Inferior parietal cortex (tissue), 1 donor: ENCODE results near the gene EPS15.
A peak's percentile ranks its signal among the peaks of the same experiment; 100 is the strongest.
"Not testable (repeated sequence)": the region's sequence is repeated elsewhere in the genome, so short reads cannot be mapped to it uniquely, and the experiment has no call there.

ENCODE experiments used
- DNase-seq: peaks from one replicate; pipeline ENCODE4 v3.0.0-alpha.2; 2016; ENCODE audit errors: extremely low spot score

Gene EPS15

DNA sequence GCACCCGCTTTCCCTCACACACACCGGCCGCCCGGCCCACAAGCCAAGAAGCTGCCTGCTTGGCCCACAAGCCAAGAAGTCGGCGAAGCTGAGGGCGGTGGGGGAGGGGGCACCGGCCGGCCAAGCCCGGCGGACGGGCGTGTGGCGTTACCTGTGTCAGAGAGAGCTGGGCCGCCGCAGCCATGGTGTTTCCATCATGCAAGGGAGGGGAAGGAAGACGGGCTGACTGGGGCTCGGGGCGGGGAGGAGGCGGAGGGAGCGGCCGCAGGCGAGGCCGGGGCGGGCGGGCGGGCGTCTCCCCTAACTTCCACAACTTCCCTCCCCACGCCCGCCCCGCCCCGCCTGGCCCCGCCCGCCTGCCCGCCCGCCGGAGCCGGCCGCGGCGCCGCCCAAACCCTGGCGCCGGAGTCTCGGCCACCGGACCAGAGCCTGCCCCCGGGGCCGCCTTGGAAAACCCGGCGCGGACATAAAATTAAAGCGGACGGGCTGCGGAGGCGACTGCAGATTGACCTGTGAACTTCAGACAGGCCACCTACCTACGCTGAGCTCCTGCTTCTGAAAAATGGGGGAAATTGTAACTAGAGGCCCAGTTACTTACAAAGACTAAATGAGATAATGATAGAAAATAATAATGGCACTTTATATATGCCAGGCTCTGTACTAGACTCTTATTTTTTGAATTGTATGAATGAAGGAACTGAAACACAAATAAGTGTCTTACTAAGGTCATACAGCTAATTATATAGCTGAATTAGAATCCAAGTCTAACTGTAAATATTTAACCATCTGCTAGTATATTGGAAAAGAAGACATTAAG, at the start of gene EPS15:
TSS of gene EPS15 (minus strand) at position 219 of the 817 bp plus-strand sequence. CDS start at position 184, 35 bp downstream.
- DNase-seq, result peak; percentile 59

DNA sequence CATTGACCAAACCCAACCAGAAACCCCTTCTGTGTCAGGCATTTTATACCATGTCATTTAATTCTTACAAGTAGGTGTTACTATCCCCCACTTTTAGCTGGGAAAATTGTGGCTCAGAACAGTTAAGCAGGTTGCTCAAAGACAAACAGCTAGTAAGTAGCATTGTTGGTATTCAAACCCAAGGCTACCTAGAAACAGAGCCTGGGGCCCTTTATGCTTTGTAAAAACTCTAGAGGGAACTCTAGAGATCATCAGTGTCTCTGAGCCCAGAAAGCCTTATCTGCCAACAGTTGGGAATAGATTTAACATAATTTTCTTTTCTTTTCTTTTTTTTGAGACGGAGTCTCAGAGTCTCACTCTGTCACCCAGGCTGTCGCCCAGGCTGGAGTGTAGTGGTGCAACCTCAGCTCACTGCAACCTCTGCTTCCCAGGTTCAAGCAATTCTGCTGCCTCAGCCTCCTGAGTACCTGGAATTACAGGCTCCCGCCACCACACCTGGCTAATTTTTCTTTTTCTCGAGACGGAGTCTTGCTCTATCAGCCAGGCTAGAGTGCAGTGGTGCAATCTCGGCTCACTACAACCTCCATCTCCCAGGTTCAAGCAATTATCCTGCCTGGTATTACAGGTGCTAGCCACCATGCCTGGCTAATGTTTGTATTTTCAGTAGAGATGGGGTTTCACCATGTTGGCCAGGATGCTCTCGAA, 49.3 kb upstream of the EPS15 start:
- no peak for DNase-seq

DNA sequence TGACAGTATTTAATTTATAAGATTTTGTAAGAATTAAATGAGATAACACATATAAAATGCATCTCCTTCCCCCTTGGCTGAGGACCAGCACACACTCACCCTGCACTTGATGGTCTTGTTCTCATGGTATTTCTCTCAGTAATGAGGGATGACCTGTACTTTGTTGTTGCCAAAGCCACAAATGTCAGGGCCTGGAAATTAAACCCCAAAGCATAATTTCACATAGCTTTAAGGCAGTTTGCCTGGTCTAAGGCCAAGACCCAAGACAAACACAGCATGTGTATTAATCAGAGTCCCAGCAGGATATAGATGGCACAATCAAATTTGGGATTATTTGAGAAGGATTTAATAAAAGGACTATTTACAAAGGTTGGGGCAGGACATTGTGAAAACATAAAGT, 48.6 kb upstream of the EPS15 start:
- DNase-seq, result no peak

GRCh38 chr1:51566260-51566659, 47.2 kb upstream of the EPS15 start:
- no peak for DNase-seq

DNA sequence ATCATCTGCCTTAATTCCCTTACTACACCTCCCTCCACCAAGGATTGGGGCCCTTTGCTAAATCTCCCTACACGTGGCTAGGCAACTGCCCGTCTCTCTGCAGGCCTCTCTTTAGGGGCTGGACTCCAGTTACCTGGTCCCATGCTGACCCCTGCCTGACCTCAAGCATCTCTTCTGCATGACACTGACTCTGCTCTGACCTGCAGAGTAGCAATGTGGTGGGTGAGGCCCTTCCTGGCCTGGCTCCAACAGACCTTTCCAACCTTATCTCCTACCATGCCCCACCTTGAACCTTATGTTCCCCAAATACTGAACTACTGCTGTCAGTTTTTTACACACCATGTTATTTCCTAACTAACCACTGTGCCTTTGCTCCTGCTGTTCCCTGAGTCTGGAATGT, 45.9 kb upstream of the EPS15 start:
- DNase-seq, result no peak

DNA sequence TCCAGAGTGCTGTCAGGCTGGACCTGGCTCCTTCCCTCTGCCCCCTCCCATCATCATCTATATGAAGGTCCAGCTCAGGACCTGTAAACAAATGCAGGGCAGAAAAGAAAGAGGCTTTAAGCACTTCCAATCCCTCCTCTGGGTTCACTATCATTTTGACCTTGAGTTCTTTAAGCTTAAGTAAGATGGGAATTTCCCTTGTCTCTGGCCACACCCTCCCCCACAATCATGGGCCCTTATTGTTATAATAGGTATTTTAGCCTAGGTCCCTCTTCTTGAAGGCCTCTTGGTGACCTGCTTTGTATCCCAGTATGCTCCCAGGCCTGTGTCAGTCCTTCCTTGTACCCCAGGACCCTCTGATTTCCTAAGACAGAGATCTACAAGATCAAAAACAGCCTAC, 45.1 kb upstream of the EPS15 start:
- DNase-seq, result no peak

GRCh38 chr1:51561702-51562101, 42.6 kb upstream of the EPS15 start:
- DNase-seq, result no peak

GRCh38 chr1:51560895-51561294, 41.8 kb upstream of the EPS15 start:
- not testable (repeated sequence) for DNase-seq

- no peak for DNase-seq
Measured at GRCh38 chr1:51560034-51560433, 41.0 kb upstream of the EPS15 start.

- no peak for DNase-seq
Measured at GRCh38 chr1:51559501-51559900, 40.4 kb upstream of the EPS15 start.

DNA sequence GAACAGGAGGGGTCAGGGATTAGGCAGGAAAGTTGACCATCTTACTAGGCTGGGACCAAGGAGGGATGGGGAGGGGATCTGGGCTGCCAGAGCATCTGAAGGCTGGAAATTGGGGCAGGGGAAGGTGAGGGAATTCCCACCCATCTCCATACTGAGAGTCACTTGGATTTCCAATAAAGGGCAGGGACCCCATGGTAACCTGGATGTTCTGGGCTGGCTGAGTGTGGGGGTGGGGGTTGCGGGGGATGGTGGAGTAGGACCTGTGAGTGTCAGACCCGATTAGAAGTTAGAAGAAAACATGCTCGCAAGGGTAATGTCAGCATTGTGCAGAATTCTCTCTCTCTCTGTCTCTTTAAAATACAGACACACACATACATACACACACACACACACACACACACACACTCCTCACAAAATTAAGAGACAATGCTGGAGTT, 40.0 kb upstream of the EPS15 start:
- DNase-seq, result no peak

- no peak for DNase-seq
Measured at GRCh38 chr1:51558375-51558924, 39.4 kb upstream of the EPS15 start.

DNA sequence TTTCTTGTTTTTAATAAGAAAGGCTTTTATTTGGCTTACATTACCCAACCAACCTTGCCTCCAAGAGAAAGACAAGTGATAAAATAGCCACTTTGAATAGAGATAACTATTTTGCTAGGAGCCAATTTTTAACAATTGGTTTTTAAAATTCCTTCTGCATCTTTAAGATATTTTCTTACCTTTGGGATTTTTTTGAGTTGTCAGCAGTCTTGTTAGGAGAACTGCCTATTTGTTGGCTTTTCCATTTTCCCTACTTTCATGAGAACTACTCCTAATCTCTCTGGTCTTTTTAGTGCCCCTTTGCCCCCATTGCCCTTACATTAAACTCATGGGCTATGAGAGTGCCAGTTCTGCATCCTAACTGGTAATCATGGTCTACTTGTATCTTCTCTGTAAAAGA, 38.1 kb upstream of the EPS15 start:
- DNase-seq, result no peak

DNA sequence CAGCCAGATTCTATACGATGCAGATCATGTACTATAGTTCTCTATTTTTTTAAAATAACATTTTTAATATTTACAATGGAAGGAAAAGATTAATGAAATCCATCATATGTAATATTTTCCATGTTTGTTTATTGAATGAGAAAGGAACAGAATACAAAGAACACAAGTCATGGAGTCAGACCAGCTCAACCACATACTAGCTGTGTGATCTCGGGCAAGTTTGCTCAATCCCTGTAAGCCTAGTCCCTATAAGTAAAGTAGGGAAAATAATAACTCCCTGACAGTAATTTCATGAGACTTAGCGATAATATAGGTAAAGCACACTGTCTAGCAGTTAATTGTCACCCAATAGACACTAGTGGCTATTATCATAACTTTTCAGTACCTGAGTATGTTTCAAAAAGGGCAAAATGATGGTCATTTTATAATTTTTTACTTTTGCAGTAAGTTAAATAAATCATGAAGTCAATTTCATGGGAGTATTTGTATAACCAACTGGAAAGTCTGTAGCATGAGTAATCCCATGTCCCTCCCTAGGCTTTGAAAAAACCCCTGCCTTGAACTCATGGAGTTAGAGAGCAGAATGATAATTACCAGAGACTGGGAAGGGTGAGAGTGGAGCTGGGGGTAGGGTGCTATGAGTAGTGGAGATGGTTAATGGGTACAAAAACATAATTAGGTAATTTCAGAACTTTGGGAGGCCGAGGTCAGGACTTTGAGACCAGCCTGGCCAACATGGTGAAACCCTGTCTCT, 37.0 kb upstream of the EPS15 start:
- DNase-seq, result no peak

DNA sequence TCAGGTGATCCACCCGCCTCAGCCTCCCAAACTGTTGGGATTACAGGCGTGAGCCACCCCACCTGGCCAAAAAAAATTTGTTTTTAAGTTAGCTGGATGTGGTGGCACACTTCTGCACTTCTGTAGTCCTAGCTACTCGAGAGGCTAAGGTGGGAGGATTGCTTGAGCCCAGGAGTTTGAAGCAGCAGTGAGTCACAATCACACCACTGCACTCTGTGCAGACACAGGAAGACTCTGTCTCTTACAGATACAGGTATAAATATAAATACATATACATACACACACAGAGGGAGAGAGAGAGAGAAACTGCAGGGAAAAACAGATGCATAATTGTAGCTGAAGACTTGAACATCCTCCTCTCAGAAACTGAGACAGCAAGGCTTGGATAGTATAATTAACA, 34.8 kb upstream of the EPS15 start:
- no peak for DNase-seq

DNA sequence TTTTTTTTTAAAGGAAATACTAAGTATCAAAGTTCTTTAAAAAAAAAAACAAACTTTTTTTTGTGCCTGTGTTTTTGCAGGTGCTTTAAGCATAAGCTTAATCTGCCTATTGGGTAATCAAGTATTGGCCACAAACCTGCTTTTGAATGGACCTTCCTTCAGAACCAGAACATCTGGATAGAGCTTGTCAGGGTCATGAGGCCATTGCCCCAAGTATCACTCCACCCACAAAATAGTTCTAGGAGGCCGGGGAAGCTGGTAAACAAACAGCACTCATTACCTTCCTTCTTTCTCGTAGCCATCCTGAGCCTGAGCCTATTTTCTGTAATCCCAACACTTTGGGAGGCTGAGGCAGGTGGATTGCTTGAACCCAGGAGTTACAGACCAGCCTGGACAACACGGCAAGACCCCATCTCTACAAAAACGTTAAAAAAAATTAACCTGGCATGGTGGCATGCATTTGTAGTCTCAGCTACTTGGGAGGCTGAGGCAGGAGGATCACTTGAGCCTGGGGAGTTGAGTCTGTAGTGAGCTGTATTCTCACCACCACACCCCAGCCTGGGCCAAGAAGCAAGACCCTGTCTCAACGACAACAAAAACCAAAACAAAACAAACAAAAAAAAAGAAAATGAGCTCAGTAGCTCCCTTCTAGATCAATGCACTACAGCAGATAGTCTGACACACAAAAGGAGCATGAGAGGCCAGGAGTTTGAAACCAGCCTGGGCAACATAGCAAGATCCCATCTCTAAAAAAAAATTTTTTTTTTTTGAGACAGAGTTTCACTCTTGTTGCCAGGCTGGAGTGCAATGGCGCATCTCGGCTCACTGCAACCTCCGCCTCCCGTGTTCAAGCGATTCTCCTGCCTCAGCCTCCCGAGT, 34.1 kb upstream of the EPS15 start:
- DNase-seq, result no peak

- DNase-seq, result no peak
Measured at GRCh38 chr1:51551848-51552296, 32.8 kb upstream of the EPS15 start.

- DNase-seq, result no peak
Measured at GRCh38 chr1:51551081-51551480, 32.0 kb upstream of the EPS15 start.

DNA sequence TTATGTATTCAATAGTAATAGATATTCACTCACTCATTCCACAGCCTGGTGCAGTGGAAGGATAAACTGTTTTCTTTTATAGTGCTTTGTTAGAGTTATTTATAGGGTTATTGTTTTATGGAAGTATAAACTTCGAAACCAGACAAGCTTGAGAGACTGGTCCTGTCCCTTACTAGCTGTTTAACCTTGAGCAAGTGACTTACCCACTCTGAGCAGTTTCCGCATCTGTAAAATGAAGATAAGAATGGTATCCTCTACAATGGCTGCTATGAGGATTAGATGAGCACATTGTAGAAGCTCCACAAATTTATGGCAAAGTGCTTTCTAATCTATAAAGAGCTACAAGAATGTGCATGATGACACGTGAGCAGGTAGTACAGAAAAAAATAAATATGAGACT, 30.8 kb upstream of the EPS15 start:
- no peak for DNase-seq

- no peak for DNase-seq
Measured at GRCh38 chr1:51549016-51549619, 30.1 kb upstream of the EPS15 start.

DNA sequence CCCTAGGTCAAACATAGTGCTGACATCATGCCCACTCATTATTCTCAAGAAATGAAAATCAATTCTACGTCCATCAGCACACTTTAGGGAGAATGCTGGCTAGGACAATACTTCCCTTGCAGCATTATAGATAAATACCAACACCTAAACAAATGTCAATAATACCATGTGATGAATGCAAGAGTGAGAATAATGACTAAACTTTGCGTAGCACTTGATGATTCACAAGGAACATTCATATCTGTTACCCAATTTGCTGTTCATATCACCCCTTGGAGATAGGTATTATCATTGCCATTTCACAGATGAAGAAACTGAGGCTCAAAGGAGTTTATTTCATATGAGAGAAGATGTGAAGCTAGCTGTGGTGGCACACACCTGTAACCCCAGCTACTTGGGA, 24.8 kb upstream of the EPS15 start:
- DNase-seq, result no peak
